ENCODE data around the gene HINFP. TPM values are rescaled to one million over a fixed set of nuclear protein-coding genes. Genes with fewer than 3 reads are reported as not detected.

HINFP gene
- polyA plus RNA-seq, 1 experiment: 14.9 TPM

- Histone ChIP-seq H3K27me3 (ENCODE audit: control insufficient read depth, insufficient read depth, low read length) (no peaks in the 10 kb centered on the region), H3K27ac (ENCODE audit: low read depth, low read length) (peak overlapping the region; percentile 39), H3K9me3 (ENCODE audit: control insufficient read depth, insufficient read depth, low read length) (no peaks in the 10 kb centered on the region; the same call in 1 of the 2 replicates), H3K4me3 (ENCODE audit: low read depth, low read length) (peak overlapping the region; percentile 76)
- ChIA-PET CTCF (interaction anchor here (1.3 to 1.9 kb wide), 3 partner anchors 9 to 104 kb away, joined by 3 to 16 read pairs (median 4); partner anchors contain the start of gene DPAGT1), POLR2A (interaction anchor here (2.5 to 2.8 kb wide), 3 partner anchors 8 to 244 kb away, joined by 23 to 49 read pairs (median 27); partner anchors contain the start of genes C2CD2L and HMBS)
- no peak for TF ChIP-seq CTCF (IDR thresholded peaks at IDR 0.05; ENCODE audit: low read depth, low read length)
- no peak for DNase-seq (ENCODE audit: low read depth, low spot score)
Measured at GRCh38 chr11:119092880-119093842, 28.2 kb upstream of the HINFP start.

- DNase-seq (ENCODE audit: low read depth, low spot score): no peak
- POLR2A ChIA-PET: interaction anchor here (0.6 to 2.8 kb wide), 13 partner anchors 8 to 381 kb away, joined by 3 to 49 read pairs (median 4); partner anchors contain the start of genes C2CD2L, CBL, DPAGT1 and HINFP
Measured at GRCh38 chr11:119093942-119094815, 27.2 kb upstream of the HINFP start.

GRCh38 chr11:119094816-119095065 is 26.6 kb upstream of the HINFP start:
- DNase-seq (ENCODE audit: low read depth, low spot score): no peak
- Histone ChIP-seq H3K4me3 (ENCODE audit: low read depth, low read length) (peak overlapping the region; percentile 76), H3K27me3 (ENCODE audit: control insufficient read depth, insufficient read depth, low read length) (no peaks in the 10 kb centered on the region), H3K9me3 (ENCODE audit: control insufficient read depth, insufficient read depth, low read length) (no peaks in the 10 kb centered on the region; the same call in 1 of the 2 replicates), H3K27ac (ENCODE audit: low read depth, low read length) (peak overlapping the region; percentile 70)
- ChIA-PET CTCF (interaction anchor here (0.6 to 1.9 kb wide), 15 partner anchors 10 to 405 kb away, joined by 3 to 16 read pairs (median 3); partner anchors contain the start of gene HMBS), POLR2A (interaction anchor here (0.6 to 2.8 kb wide), 12 partner anchors 9 to 380 kb away, joined by 3 to 49 read pairs (median 4); partner anchors contain the start of genes C2CD2L, CBL, HINFP and HMBS)
- peak; percentile 68 for TF ChIP-seq CTCF (IDR thresholded peaks at IDR 0.05; ENCODE audit: low read depth, low read length)

More at GRCh38 chr11:119093942-119094815, 27.2 kb upstream of the HINFP start:
- no peak for TF ChIP-seq CTCF (IDR thresholded peaks at IDR 0.05; ENCODE audit: low read depth, low read length)
- Histone ChIP-seq H3K27ac (ENCODE audit: low read depth, low read length) (peak overlapping the region; percentile 70), H3K27me3 (ENCODE audit: control insufficient read depth, insufficient read depth, low read length) (no peaks in the 10 kb centered on the region), H3K9me3 (ENCODE audit: control insufficient read depth, insufficient read depth, low read length) (no peaks in the 10 kb centered on the region; the same call in 1 of the 2 replicates), H3K4me3 (ENCODE audit: low read depth, low read length) (peak overlapping the region; percentile 76)
- CTCF ChIA-PET: interaction anchor here (0.6 to 1.9 kb wide), 14 partner anchors 9 to 405 kb away, joined by 3 to 16 read pairs (median 3); partner anchors contain the start of gene HMBS

GRCh38 chr11:119095066-119095880 is 26.1 kb upstream of the HINFP start:
- DNase-seq (ENCODE audit: low read depth, low spot score): peak; percentile 100
- Histone ChIP-seq H3K27me3 (ENCODE audit: control insufficient read depth, insufficient read depth, low read length) (no peaks in the 10 kb centered on the region), H3K27ac (ENCODE audit: low read depth, low read length) (peak overlapping the region; percentile 70), H3K9me3 (ENCODE audit: control insufficient read depth, insufficient read depth, low read length) (no peaks in the 10 kb centered on the region; the same call in 1 of the 2 replicates), H3K4me3 (ENCODE audit: low read depth, low read length) (peak overlapping the region; percentile 76)
- ChIA-PET POLR2A (interaction anchor here (0.6 to 2.8 kb wide), 12 partner anchors 10 to 380 kb away, joined by 3 to 49 read pairs (median 5); partner anchors contain the start of genes C2CD2L, CBL, HINFP and HMBS), CTCF (interaction anchor here (0.6 to 1.9 kb wide), 12 partner anchors 10 to 243 kb away, joined by 3 to 16 read pairs (median 3); partner anchors contain the start of genes CBL and HMBS)
- TF ChIP-seq CTCF (IDR thresholded peaks at IDR 0.05; ENCODE audit: low read depth, low read length): no peak
